SK-N-SH treated with all-trans-retinoic acid at 6 μM for 48 hours (cell line): ENCODE results near the gene MELK.

ENCODE experiments used
- ATAC-seq: fragments of 200-7000 bp; cut with Tn5 transposase; 3 replicates; pipeline ENCODE4 v1.9.1; 2020; ENCODE audit warnings: mild to moderate bottlenecking, moderate library complexity
- ARNTL ChIP-seq: fragments of 450-650 bp; formaldehyde crosslinking; IDR thresholded peaks from 2 replicates; pipeline ENCODE4 v1.5.0; 2020; ENCODE audit warnings: low read depth, mild to moderate bottlenecking, moderate library complexity, borderline replicate concordance
- BACH2 ChIP-seq: fragments of 250-450 bp; sonication (Bioruptor Pico); IDR thresholded peaks from 2 replicates; pipeline ENCODE4 v1.9.0; 2021; ENCODE audit warnings: mild to moderate bottlenecking, borderline replicate concordance
- CREB5 ChIP-seq: fragments of 250-450 bp; sonication (Bioruptor Pico); IDR thresholded peaks from 2 replicates; pipeline ENCODE4 v1.5.1; 2020; ENCODE audit warnings: low read depth, mild to moderate bottlenecking, moderate library complexity
- CSDC2 ChIP-seq: fragments of 250-450 bp; sonication (Bioruptor Pico); IDR thresholded peaks from 2 replicates; pipeline ENCODE4 v1.5.0; 2020; ENCODE audit warnings: mild to moderate bottlenecking, moderate library complexity
- CSRNP3 ChIP-seq: fragments of 250-450 bp; sonication (Bioruptor Pico); IDR thresholded peaks from 2 replicates; pipeline ENCODE4 v1.5.1; 2021; ENCODE audit warnings: mild to moderate bottlenecking, moderate library complexity
- ESRRG ChIP-seq: fragments of 250-450 bp; sonication (Bioruptor Pico); IDR thresholded peaks from 2 replicates; pipeline ENCODE4 v1.6.1; 2021; ENCODE audit warnings: mild to moderate bottlenecking
- GLIS3 ChIP-seq: fragments of 250-450 bp; sonication (Bioruptor Pico); IDR thresholded peaks from 2 replicates; pipeline ENCODE4 v1.5.0; 2020; ENCODE audit warnings: mild to moderate bottlenecking, moderate library complexity
- ISL1 ChIP-seq: fragments of 250-450 bp; sonication (Bioruptor Pico); IDR thresholded peaks from 2 replicates; pipeline ENCODE4 v2.1.2; 2022; ENCODE audit warnings: mild to moderate bottlenecking, moderate library complexity
- OSR1 ChIP-seq: fragments of 250-450 bp; sonication (Bioruptor Pico); IDR thresholded peaks from 2 replicates; pipeline ENCODE4 v1.8.0; 2022; ENCODE audit warnings: moderate library complexity, mild to moderate bottlenecking, inconsistent platforms
- PATZ1 ChIP-seq: fragments of 250-450 bp; sonication (Bioruptor Pico); IDR thresholded peaks from 2 replicates; pipeline ENCODE4 v1.8.0; 2020; ENCODE audit warnings: mild to moderate bottlenecking, moderate library complexity, borderline replicate concordance
- POU6F1 ChIP-seq: fragments of 250-450 bp; sonication (Bioruptor Pico); IDR thresholded peaks from 2 replicates; pipeline ENCODE4 v1.8.0; 2021; ENCODE audit warnings: low read depth, mild to moderate bottlenecking, moderate library complexity, borderline replicate concordance
- PPARA ChIP-seq: fragments of 250-450 bp; sonication (Bioruptor Pico); IDR thresholded peaks from 2 replicates; pipeline ENCODE4 v1.5.0; 2020; ENCODE audit warnings: mild to moderate bottlenecking, borderline replicate concordance
- RARB ChIP-seq: fragments of 250-450 bp; sonication (Bioruptor Pico); IDR thresholded peaks from 2 replicates; pipeline ENCODE4 v1.8.0; 2021; ENCODE audit warnings: mild to moderate bottlenecking, moderate library complexity
- SNAI2 ChIP-seq: fragments of 250-450 bp; sonication (Bioruptor Pico); IDR thresholded peaks from 2 replicates; pipeline ENCODE4 v1.5.0; 2020; ENCODE audit warnings: mild to moderate bottlenecking, moderate library complexity
- TCF4 ChIP-seq: fragments of 250-450 bp; sonication (Bioruptor Pico); IDR thresholded peaks from 2 replicates; pipeline ENCODE4 v1.8.0; 2021; ENCODE audit warnings: mild to moderate bottlenecking, moderate library complexity, borderline replicate concordance
- TOX ChIP-seq: fragments of 250-450 bp; sonication (Bioruptor Pico); IDR thresholded peaks from 2 replicates; pipeline ENCODE4 v1.8.0; 2021; ENCODE audit warnings: mild to moderate bottlenecking, moderate library complexity, borderline replicate concordance
- TSHZ2 ChIP-seq: fragments of 250-450 bp; sonication (Bioruptor Pico); IDR thresholded peaks from 2 replicates; pipeline ENCODE4 v1.5.0; 2020; ENCODE audit warnings: mild to moderate bottlenecking, moderate library complexity
- ZFP3 ChIP-seq: fragments of 250-450 bp; sonication (Bioruptor Pico); IDR thresholded peaks from 2 replicates; pipeline ENCODE4 v1.5.0; 2020; ENCODE audit warnings: mild to moderate bottlenecking, moderate library complexity
- ZFP30 ChIP-seq: fragments of 450-650 bp; formaldehyde crosslinking; IDR thresholded peaks from 2 replicates; pipeline ENCODE4 v1.5.0; 2022; ENCODE audit warnings: mild to moderate bottlenecking, moderate library complexity
- ZNF565 ChIP-seq: fragments of 450-650 bp; formaldehyde crosslinking; conservative IDR thresholded peaks from 2 replicates; pipeline ENCODE4 v1.5.0; 2020; ENCODE audit warnings: low read depth, mild to moderate bottlenecking, moderate library complexity
- ZNF70 ChIP-seq: fragments of 450-650 bp; formaldehyde crosslinking; IDR thresholded peaks from 2 replicates; pipeline ENCODE4 v1.5.0; 2020; ENCODE audit warnings: mild to moderate bottlenecking, moderate library complexity
- ZNF8 ChIP-seq: fragments of 450-650 bp; formaldehyde crosslinking; IDR thresholded peaks from 2 replicates; pipeline ENCODE4 v1.5.0; 2020; ENCODE audit warnings: mild to moderate bottlenecking, moderate library complexity

MELK gene

GRCh38 chr9:36671561-36671960 is 98.9 kb downstream of the MELK start:
- no peak for ATAC-seq
- TF ChIP-seq ZNF565 (CRISPR knock-in tag): no peak
- no peak for TF ChIP-seq ESRRG
- TF ChIP-seq TSHZ2 (CRISPR knock-in tag): no peak
- TF ChIP-seq SNAI2: no peak
- TF ChIP-seq OSR1: no peak
- no peak for TF ChIP-seq PATZ1
- no peak for TF ChIP-seq ARNTL (CRISPR knock-in tag)
- TF ChIP-seq TCF4 (CRISPR knock-in tag): no peak
- TF ChIP-seq ZFP3 (CRISPR knock-in tag): no peak
- TF ChIP-seq ZNF70: no peak
- no peak for TF ChIP-seq ZNF8 (CRISPR knock-in tag)
- no peak for TF ChIP-seq ZFP30 (CRISPR knock-in tag)
- TF ChIP-seq GLIS3 (CRISPR knock-in tag): no peak
- no peak for TF ChIP-seq CREB5
- no peak for TF ChIP-seq CSDC2 (CRISPR knock-in tag)

- ATAC-seq: no peak
- no peak for TF ChIP-seq BACH2 (CRISPR knock-in tag)
- no peak for TF ChIP-seq PPARA (CRISPR knock-in tag)
- no peak for TF ChIP-seq ARNTL (CRISPR knock-in tag)
- no peak for TF ChIP-seq ISL1
- no peak for TF ChIP-seq RARB (CRISPR knock-in tag)
- no peak for TF ChIP-seq TOX (CRISPR knock-in tag)
- TF ChIP-seq POU6F1 (CRISPR knock-in tag): no peak
- TF ChIP-seq CREB5: no peak
- no peak for TF ChIP-seq GLIS3 (CRISPR knock-in tag)
- TF ChIP-seq, all 23 proteins: peak for 0
Observed at GRCh38 chr9:36676091-36676490, 103.4 kb downstream of the MELK start.

GRCh38 chr9:36676778-36677485 is 104.2 kb downstream of the MELK start:
- ATAC-seq: no peak
- TF ChIP-seq ZFP3 (CRISPR knock-in tag) (no peak), CREB5 (no peak), CSRNP3 (no peak), OSR1 (no peak), RARB (CRISPR knock-in tag) (no peak), PATZ1 (no peak)
